HCT116 (cell line): ENCODE measurements around the gene HSD17B3. TPM values are rescaled to one million over a fixed set of nuclear protein-coding genes. Genes with fewer than 3 reads are reported as not detected.

Source experiments
- ATAC-seq: fragments of 200-7000 bp; cut with Tn5 transposase; 2 replicates; pipeline ENCODE4 v1.9.1; 2020; ENCODE audit warnings: mild to moderate bottlenecking, moderate library complexity
- BruUV-seq: library from RNA; stranded (reverse); fragments of 400-500 nt; replicated peaks from 2 replicates; lab custom pipeline; 2021; lab: Mats Ljungman, UMichigan
- CTCF ChIA-PET: fragments of 300-600 bp; sonication (Branson Sonifier 250); formaldehyde crosslinking; loops from one replicate; lab custom pipeline; 2021; ENCODE audit warnings: antibody characterized with exemption; lab: Charles Lee
- POLR2A ChIA-PET: fragments of 300-600, 350-600 bp; sonication (Branson Sonifier 250); formaldehyde crosslinking; loops from one replicate; lab custom pipeline; 2021; ENCODE audit warnings: antibody characterized with exemption; lab: Charles Lee
- RAD21 ChIA-PET, 2 experiments: fragments of 300-600 bp; sonication (Branson Sonifier 250); formaldehyde crosslinking; loops; one replicate each; lab custom pipeline; 2023; ENCODE audit warnings: low total read pairs in 2 of 2; ENCODE audit not compliant: uncharacterized antibody in 2 of 2, unreplicated experiment in 2 of 2, low non-redundant PET in 1 of 2; lab: Charles Lee
- DNase-seq: peaks from one replicate; pipeline ENCODE4 v3.0.0-alpha.2; 2010; ENCODE audit warnings: low read depth, low spot score
- H2AFZ ChIP-seq: fragments of 200-600 bp; shearing (Covaris generic), sonication (generic); 2 replicates; pipeline ENCODE4 v1.6.1; 2017; ENCODE audit warnings: low read depth, mixed run types, mixed read lengths, antibody characterized with exemption, low read length; ENCODE audit not compliant: poor library complexity, severe bottlenecking
- H3K27ac ChIP-seq: 2 replicates; pipeline ENCODE4 v1.5.1; 2012; ENCODE audit warnings: low read depth, low read length
- H3K27me3 ChIP-seq: fragments of 200-600 bp; sonication (generic); 2 replicates; pipeline ENCODE4 v1.6.1; 2016; ENCODE audit warnings: mixed run types, low read length, mixed read lengths; ENCODE audit not compliant: insufficient read depth
- H3K36me3 ChIP-seq, 2 experiments: fragments of 200-500 bp in 1 of 2; fragments of 200-600 bp in 1 of 2; sonication (Bioruptor generic) in 1 of 2; sonication (generic) in 1 of 2; 2 replicates each; pipeline versions ENCODE4 v1.5.1 to v1.6.1; 2014 to 2016; ENCODE audit warnings: low read length in 2 of 2, inconsistent platforms in 1 of 2, mixed read lengths in 1 of 2, mixed run types in 1 of 2; ENCODE audit not compliant: insufficient read depth in 2 of 2, control insufficient read depth in 1 of 2
- H3K4me1 ChIP-seq, 2 experiments: fragments of 200-600 bp in 1 of 2; sonication (generic) in 1 of 2; 2 replicates each; pipeline versions ENCODE4 v1.5.1 to v1.6.1; 2012 to 2017; ENCODE audit warnings: low read length in 2 of 2, inconsistent platforms in 1 of 2, mild to moderate bottlenecking in 1 of 2, mixed read lengths in 1 of 2, mixed run types in 1 of 2, moderate library complexity in 1 of 2; ENCODE audit not compliant: insufficient read depth in 2 of 2, control insufficient read depth in 1 of 2
- H3K4me2 ChIP-seq: fragments of 200-600 bp; sonication (generic); 2 replicates; pipeline ENCODE4 v1.6.1; 2017; ENCODE audit warnings: mixed run types, low read length, mixed read lengths
- H3K4me3 ChIP-seq, 2 experiments: fragments of 200-600 bp in 1 of 2; sonication (generic) in 1 of 2; replicated peaks in 1 of 2; 2 replicates each; pipeline ENCODE4 v1.5.1; 2011 to 2016; ENCODE audit warnings: low read length in 2 of 2, control low read depth in 1 of 2, low read depth in 1 of 2, mild to moderate bottlenecking in 1 of 2, mixed read lengths in 1 of 2, mixed run types in 1 of 2
- H3K79me2 ChIP-seq: fragments of 200-600 bp; sonication (generic); 2 replicates; pipeline ENCODE4 v1.6.1; 2017; ENCODE audit warnings: mild to moderate bottlenecking, mixed run types, low read length, moderate library complexity, mixed read lengths; ENCODE audit not compliant: insufficient read depth
- H3K9ac ChIP-seq: fragments of 200-600 bp; sonication (generic); 2 replicates; pipeline ENCODE4 v1.6.1; 2016; ENCODE audit warnings: low read length, mixed read lengths
- H3K9me2 ChIP-seq: fragments of 200-600 bp; sonication (generic), shearing (Covaris generic); 2 replicates; pipeline ENCODE4 v1.6.1; 2017; ENCODE audit warnings: mixed run types, mild to moderate bottlenecking, moderate library complexity; ENCODE audit not compliant: insufficient read depth
- H3K9me3 ChIP-seq, 2 experiments: fragments of 200-500 bp in 1 of 2; fragments of 200-600 bp in 1 of 2; sonication (Bioruptor generic) in 1 of 2; sonication (generic) in 1 of 2; 2 replicates each; pipeline ENCODE4 v1.6.1; 2014 to 2017; ENCODE audit warnings: low read length in 2 of 2, mixed read lengths in 2 of 2, inconsistent platforms in 1 of 2, low read depth in 1 of 2, mild to moderate bottlenecking in 1 of 2, mixed run types in 1 of 2, moderate library complexity in 1 of 2; ENCODE audit not compliant: control insufficient read depth in 1 of 2, insufficient read depth in 1 of 2
- H4K20me1 ChIP-seq: fragments of 200-600 bp; sonication (generic), shearing (Covaris generic); 2 replicates; pipeline ENCODE4 v1.6.1; 2017; ENCODE audit warnings: mixed run types, mild to moderate bottlenecking, moderate library complexity; ENCODE audit not compliant: insufficient read depth
- CBX3 ChIP-seq: IDR thresholded peaks from 2 replicates; pipeline ENCODE4 v1.6.1; 2012; ENCODE audit warnings: low read depth
- CEBPB ChIP-seq: IDR thresholded peaks from 2 replicates; pipeline ENCODE4 v1.6.1; 2012; ENCODE audit warnings: low read depth
- ELF1 ChIP-seq: IDR thresholded peaks from 2 replicates; pipeline ENCODE4 v1.6.1; 2012; ENCODE audit warnings: low read depth, borderline replicate concordance
- FOSL1 ChIP-seq: IDR thresholded peaks from 2 replicates; pipeline ENCODE4 v1.6.1; 2012; ENCODE audit warnings: low read depth
- JUND ChIP-seq: IDR thresholded peaks from 2 replicates; pipeline ENCODE4 v1.6.1; 2012
- MAX ChIP-seq: IDR thresholded peaks from 2 replicates; pipeline ENCODE4 v1.6.1; 2012
- POLR2AphosphoS5 ChIP-seq: IDR thresholded peaks from 2 replicates; pipeline ENCODE4 v1.6.1; 2011; ENCODE audit warnings: mild to moderate bottlenecking, low read depth, low read length, moderate library complexity
- REST ChIP-seq: IDR thresholded peaks from 2 replicates; pipeline ENCODE4 v1.6.1; 2012; ENCODE audit warnings: low read depth
- SIN3A ChIP-seq: IDR thresholded peaks from 2 replicates; pipeline ENCODE4 v1.6.1; 2012; ENCODE audit warnings: low read depth
- TCF7L2 ChIP-seq: IDR thresholded peaks from 2 replicates; pipeline ENCODE4 v1.7.0; 2011; ENCODE audit warnings: borderline replicate concordance, inconsistent platforms; ENCODE audit not compliant: insufficient read depth, insufficient read length; ENCODE audit errors: extremely low read depth
- YY1 ChIP-seq: IDR thresholded peaks from 2 replicates; pipeline ENCODE4 v1.6.1; 2011; ENCODE audit warnings: low read length, low read depth, moderate library complexity, mild to moderate bottlenecking; ENCODE audit not compliant: insufficient replicate concordance; ENCODE audit errors: extremely low read depth
- intact Hi-C: fragments of 100-400 bp; cut with micrococcal nuclease; formaldehyde crosslinking; loops from 2 replicates; pipeline ENCODE4 v1.10.0; 2022
- total RNA-seq: library from RNA; stranded (reverse); gene quantifications from one replicate; pipeline ENCODE4 v1.2.1, GENCODE V29; 2021; ENCODE audit not compliant: unreplicated experiment
- TF ChIP-seq, protein P1 (sequence below), 3 experiments: fragments of 200-600 bp in 1 of 3; sonication (generic) in 1 of 3; IDR thresholded peaks in 2 of 3; conservative IDR thresholded peaks in 1 of 3; 2 replicates each; pipeline ENCODE4 v1.5.1; 2012 to 2017; ENCODE audit warnings: low read depth in 2 of 3, low read length in 2 of 3, antibody characterized with exemption in 1 of 3, borderline replicate concordance in 1 of 3, control low read depth in 1 of 3, mild to moderate bottlenecking in 1 of 3, mixed read lengths in 1 of 3, mixed run types in 1 of 3, moderate library complexity in 1 of 3; ENCODE audit not compliant: insufficient read depth in 1 of 3
- TF ChIP-seq, protein P2 (sequence below): IDR thresholded peaks from 2 replicates; pipeline ENCODE4 v1.6.1; 2012

HSD17B3 gene
- total RNA-seq, 1 experiment from 2014 or later, result 0.37 TPM

GRCh38 chr9:96321515-96321914 lies 19.5 kb upstream of the HSD17B3 start:
- no peaks in the 10 kb centered on the region for H3K79me2 ChIP-seq
- H3K4me2 ChIP-seq, result no peak overlapping the region
- no peaks in the 10 kb centered on the region for H3K4me1 ChIP-seq
- no peak for ATAC-seq
- ChIA-PET RAD21 (no interaction called here), POLR2A (no interaction called here), CTCF (no interaction called here)
- no peaks in the 10 kb centered on the region for H3K9me3 ChIP-seq
- no peak overlapping the region for H3K27ac ChIP-seq
- H2AFZ ChIP-seq, result no peak overlapping the region
- TF ChIP-seq JUND (no peak), MAX (no peak), CEBPB (no peak), TCF7L2 (no peak), POLR2AphosphoS5 (no peak), FOSL1 (no peak), CBX3 (no peak), ELF1 (no peak)
- peaks cover 2 to 11% of the 10 kb centered on the region in 2 experiments; a peak in 2 of 4 replicates for H3K36me3 ChIP-seq
- no peak overlapping the region for H3K4me3 ChIP-seq
- no peak for DNase-seq
- no TSS peak for BruUV-seq
- no peaks in the 10 kb centered on the region for H3K9me2 ChIP-seq
- no peaks in the 10 kb centered on the region for H4K20me1 ChIP-seq
- no peak overlapping the region for H3K9ac ChIP-seq
- H3K27me3 ChIP-seq, result no peaks in the 10 kb centered on the region
- intact Hi-C loops, result loop anchor here (10.0 kb wide), 1 partner anchor 533 kb away; the partner anchor contains the start of gene ZNF782

GRCh38 chr9:96320749-96321280 lies 18.8 kb upstream of the HSD17B3 start:
- ChIA-PET CTCF (interaction anchor here (1.1 kb wide), 1 partner anchor 346 kb away, joined by 3 read pairs; no protein-coding TSS in a partner anchor), RAD21 (no interaction called here), POLR2A (no interaction called here)
- Histone ChIP-seq H3K79me2 (no peaks in the 10 kb centered on the region), H3K36me3 (peaks cover 2 to 11% of the 10 kb centered on the region in 2 experiments; a peak in 2 of 4 replicates), H3K9me3 (no peaks in the 10 kb centered on the region), H3K4me2 (no peak overlapping the region), H2AFZ (no peak overlapping the region), H3K9ac (no peak overlapping the region), H3K27me3 (no peaks in the 10 kb centered on the region), H3K4me1 (no peaks in the 10 kb centered on the region), H4K20me1 (no peaks in the 10 kb centered on the region), H3K9me2 (no peaks in the 10 kb centered on the region), H3K27ac (no peak overlapping the region), H3K4me3 (no peak overlapping the region)
- TF ChIP-seq REST (no peak), POLR2AphosphoS5 (no peak), YY1 (no peak), CEBPB (no peak), ELF1 (no peak), SIN3A (no peak), MAX (no peak)
- TF ChIP-seq, protein P1, sequence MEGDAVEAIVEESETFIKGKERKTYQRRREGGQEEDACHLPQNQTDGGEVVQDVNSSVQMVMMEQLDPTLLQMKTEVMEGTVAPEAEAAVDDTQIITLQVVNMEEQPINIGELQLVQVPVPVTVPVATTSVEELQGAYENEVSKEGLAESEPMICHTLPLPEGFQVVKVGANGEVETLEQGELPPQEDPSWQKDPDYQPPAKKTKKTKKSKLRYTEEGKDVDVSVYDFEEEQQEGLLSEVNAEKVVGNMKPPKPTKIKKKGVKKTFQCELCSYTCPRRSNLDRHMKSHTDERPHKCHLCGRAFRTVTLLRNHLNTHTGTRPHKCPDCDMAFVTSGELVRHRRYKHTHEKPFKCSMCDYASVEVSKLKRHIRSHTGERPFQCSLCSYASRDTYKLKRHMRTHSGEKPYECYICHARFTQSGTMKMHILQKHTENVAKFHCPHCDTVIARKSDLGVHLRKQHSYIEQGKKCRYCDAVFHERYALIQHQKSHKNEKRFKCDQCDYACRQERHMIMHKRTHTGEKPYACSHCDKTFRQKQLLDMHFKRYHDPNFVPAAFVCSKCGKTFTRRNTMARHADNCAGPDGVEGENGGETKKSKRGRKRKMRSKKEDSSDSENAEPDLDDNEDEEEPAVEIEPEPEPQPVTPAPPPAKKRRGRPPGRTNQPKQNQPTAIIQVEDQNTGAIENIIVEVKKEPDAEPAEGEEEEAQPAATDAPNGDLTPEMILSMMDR (IDR thresholded peaks at IDR 0.05 in 2 of 3, conservative IDR thresholded peaks at IDR 0.05 in 1 of 3; ENCODE audit: borderline replicate concordance in 1 of 3, insufficient read depth in 1 of 3, low read depth in 2 of 3, low read length in 2 of 3), result no peak
- TF ChIP-seq, protein P2, sequence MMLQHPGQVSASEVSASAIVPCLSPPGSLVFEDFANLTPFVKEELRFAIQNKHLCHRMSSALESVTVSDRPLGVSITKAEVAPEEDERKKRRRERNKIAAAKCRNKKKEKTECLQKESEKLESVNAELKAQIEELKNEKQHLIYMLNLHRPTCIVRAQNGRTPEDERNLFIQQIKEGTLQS, result no peak
- intact Hi-C loops, result loop anchor here (10.0 kb wide), 1 partner anchor 534 kb away; the partner anchor contains the start of gene ZNF782
- DNase-seq, result no peak
- no peak for ATAC-seq
- TSS peak; percentile 50 for BruUV-seq
